Bronchial epithelial cell (primary cell): ENCODE results near the gene KCNAB2. TPM values are rescaled to one million over a fixed set of nuclear protein-coding genes. Genes with fewer than 3 reads are reported as not detected.

Source experiments
- DNase-seq: peaks from one replicate; pipeline ENCODE4 v3.0.0-alpha.2; 2010; ENCODE audit warnings: low read depth
- FAIRE-seq: peaks from 2 replicates; lab custom pipeline; 2011; peaks lifted over from hg19 to GRCh38; lab: Jason Lieb, UNC
- H3K27me3 ChIP-seq: 2 replicates; pipeline ENCODE4 v1.5.1; 2011; ENCODE audit warnings: low read length; ENCODE audit not compliant: control insufficient read depth, insufficient read depth
- H3K36me3 ChIP-seq: 2 replicates; pipeline ENCODE4 v1.5.1; 2011; ENCODE audit warnings: low read length; ENCODE audit not compliant: control insufficient read depth, insufficient read depth
- H3K4me3 ChIP-seq: 2 replicates; pipeline ENCODE4 v1.5.1; 2011; ENCODE audit warnings: mild to moderate bottlenecking, low read depth, low read length, control low read depth
- total RNA-seq: library from RNA; depleted of rRNA; stranded (reverse); fragments of >200 nt; gene quantifications from 2 replicates; pipeline ENCODE4 v1.2.1, GENCODE V29; 2014
- TF ChIP-seq, protein P1 (sequence below): IDR thresholded peaks from 2 replicates; pipeline ENCODE4 v1.5.1; 2011; ENCODE audit warnings: mild to moderate bottlenecking, moderate library complexity, low read length, control low read depth, inconsistent platforms; ENCODE audit not compliant: insufficient read depth, severe bottlenecking

The KCNAB2 gene
- total RNA-seq, 1 donor from 2014 or later, result 1.8 TPM

GRCh38 chr1:6094801-6095505, 49.3 kb downstream of the KCNAB2 start:
- Histone ChIP-seq H3K4me3 (no peak overlapping the region), H3K36me3 (no peaks in the 10 kb centered on the region), H3K27me3 (peaks cover 1% of the 10 kb centered on the region)
- TF ChIP-seq, protein P1, sequence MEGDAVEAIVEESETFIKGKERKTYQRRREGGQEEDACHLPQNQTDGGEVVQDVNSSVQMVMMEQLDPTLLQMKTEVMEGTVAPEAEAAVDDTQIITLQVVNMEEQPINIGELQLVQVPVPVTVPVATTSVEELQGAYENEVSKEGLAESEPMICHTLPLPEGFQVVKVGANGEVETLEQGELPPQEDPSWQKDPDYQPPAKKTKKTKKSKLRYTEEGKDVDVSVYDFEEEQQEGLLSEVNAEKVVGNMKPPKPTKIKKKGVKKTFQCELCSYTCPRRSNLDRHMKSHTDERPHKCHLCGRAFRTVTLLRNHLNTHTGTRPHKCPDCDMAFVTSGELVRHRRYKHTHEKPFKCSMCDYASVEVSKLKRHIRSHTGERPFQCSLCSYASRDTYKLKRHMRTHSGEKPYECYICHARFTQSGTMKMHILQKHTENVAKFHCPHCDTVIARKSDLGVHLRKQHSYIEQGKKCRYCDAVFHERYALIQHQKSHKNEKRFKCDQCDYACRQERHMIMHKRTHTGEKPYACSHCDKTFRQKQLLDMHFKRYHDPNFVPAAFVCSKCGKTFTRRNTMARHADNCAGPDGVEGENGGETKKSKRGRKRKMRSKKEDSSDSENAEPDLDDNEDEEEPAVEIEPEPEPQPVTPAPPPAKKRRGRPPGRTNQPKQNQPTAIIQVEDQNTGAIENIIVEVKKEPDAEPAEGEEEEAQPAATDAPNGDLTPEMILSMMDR, result no peak
- no peak for DNase-seq
- no peak for FAIRE-seq

GRCh38 chr1:6095511-6096242, 50.0 kb downstream of the KCNAB2 start:
- Histone ChIP-seq H3K36me3 (no peaks in the 10 kb centered on the region), H3K27me3 (peaks cover 1% of the 10 kb centered on the region), H3K4me3 (no peak overlapping the region)
- DNase-seq (no peak), FAIRE-seq (no peak)
- TF ChIP-seq, protein P1, result no peak

GRCh38 chr1:6096243-6097116, 50.8 kb downstream of the KCNAB2 start:
- H3K27me3 ChIP-seq, result peaks cover 1% of the 10 kb centered on the region
- DNase-seq (no peak), FAIRE-seq (no peak)
- no peaks in the 10 kb centered on the region for H3K36me3 ChIP-seq
- H3K4me3 ChIP-seq, result no peak overlapping the region
- TF ChIP-seq, protein P1, result no peak

GRCh38 chr1:6097117-6097595, 51.5 kb downstream of the KCNAB2 start:
- peaks cover 1% of the 10 kb centered on the region for H3K27me3 ChIP-seq
- FAIRE-seq, result no peak
- H3K36me3 ChIP-seq, result no peaks in the 10 kb centered on the region
- no peak overlapping the region for H3K4me3 ChIP-seq
- TF ChIP-seq, protein P1, result no peak
- DNase-seq, result no peak

DNA sequence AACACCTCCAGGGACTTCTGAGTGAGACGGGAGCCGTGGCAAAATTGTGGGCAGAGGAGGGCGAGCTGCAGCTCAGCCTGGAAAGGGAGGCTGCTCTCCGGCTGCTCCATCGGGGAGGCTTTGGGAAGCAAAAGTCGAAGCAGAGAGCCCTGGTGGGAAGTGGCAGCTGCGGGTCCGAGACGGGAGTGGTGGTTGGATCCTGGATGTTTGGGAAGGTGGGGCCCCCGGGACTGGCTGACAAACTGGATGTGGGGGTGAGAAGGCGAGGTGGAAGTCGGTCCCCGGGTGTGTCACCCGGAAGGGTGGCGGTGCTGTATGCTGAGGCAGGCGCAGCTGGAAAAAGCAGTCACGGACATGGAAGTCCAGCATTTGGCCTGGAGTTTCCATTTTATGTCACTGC, 52.1 kb downstream of the KCNAB2 start:
- TF ChIP-seq, protein P1, result no peak
- Histone ChIP-seq H3K27me3 (peaks cover 1% of the 10 kb centered on the region), H3K36me3 (no peaks in the 10 kb centered on the region), H3K4me3 (no peak overlapping the region)
- FAIRE-seq (no peak), DNase-seq (no peak)
